Measurements from ENCODE around the gene RAB5A. TPM values are rescaled to one million over a fixed set of nuclear protein-coding genes. Genes with fewer than 3 reads are reported as not detected.

Gene RAB5A
- total and polyA plus RNA-seq, 10 of the 15 experiments (the other 5 are each of a cell fraction or from before 2014, with no cell fraction given) = 15.8 to 44.3 (median 29.1) TPM

DNA sequence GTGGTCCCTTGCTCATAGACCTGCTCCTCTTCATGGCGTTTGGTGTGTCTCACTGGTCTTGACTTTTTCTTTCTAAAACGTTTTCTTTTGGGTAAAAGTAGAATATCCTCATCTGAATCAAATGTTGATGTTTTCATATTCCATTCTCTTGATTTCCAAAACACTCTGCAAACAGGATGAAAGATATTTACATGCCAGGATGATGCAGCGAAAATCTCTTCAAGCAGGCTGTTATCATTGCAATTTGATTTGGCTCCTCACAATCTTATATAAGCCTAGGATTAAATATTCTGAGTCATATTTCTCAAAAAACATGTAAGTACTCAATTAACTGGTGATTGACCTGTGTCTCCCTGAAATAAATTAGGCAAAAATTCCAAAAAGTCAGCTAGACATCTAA is 55.0 kb downstream of the RAB5A start:
- no peaks in the 10 kb centered on the region for H3K4me1 ChIP-seq (ENCODE audit: control insufficient read depth, insufficient read depth, low read length)
- DNase-seq (ENCODE audit: low read depth, low spot score) (no peak), FAIRE-seq (no peak), ATAC-seq (no peak)
- ChIA-PET CTCF (no interaction called here), SMC1A (ENCODE audit: uncharacterized antibody, unreplicated experiment) (interaction anchor here (1.4 kb wide), 1 partner anchor 8 kb away, joined by 3 read pairs; no protein-coding TSS in a partner anchor), RAD21 (ENCODE audit: unreplicated experiment) (no interaction called here), POLR2A (no interaction called here)
- no peak overlapping the region for H3K4me3 ChIP-seq
- H3K27ac ChIP-seq (ENCODE audit: control insufficient read depth, insufficient read depth) = no peak overlapping the region
- no peak overlapping the region for H3K9ac ChIP-seq (ENCODE audit: control insufficient read depth, insufficient read depth, low read length)
- H3K9me3 ChIP-seq (replicated peaks; ENCODE audit: control insufficient read depth, insufficient read depth, low read length) = no peaks in the 10 kb centered on the region
- H3K36me3 ChIP-seq (ENCODE audit: control insufficient read depth in 2 of 2, insufficient read depth in 2 of 2, low read length in 1 of 2) = no peaks in the 10 kb centered on the region
- no peaks in the 10 kb centered on the region for H4K20me1 ChIP-seq (ENCODE audit: control insufficient read depth, insufficient read depth)
- no peak for TF ChIP-seq YBX1 (IDR thresholded peaks at IDR 0.05)
- TF ChIP-seq RFX5 (IDR thresholded peaks at IDR 0.05; ENCODE audit: low read depth, low read length) = no peak
- no peak for TF ChIP-seq NFYA (IDR thresholded peaks at IDR 0.05; ENCODE audit: borderline replicate concordance, low read depth, low read length)
- TF ChIP-seq, protein P1, sequence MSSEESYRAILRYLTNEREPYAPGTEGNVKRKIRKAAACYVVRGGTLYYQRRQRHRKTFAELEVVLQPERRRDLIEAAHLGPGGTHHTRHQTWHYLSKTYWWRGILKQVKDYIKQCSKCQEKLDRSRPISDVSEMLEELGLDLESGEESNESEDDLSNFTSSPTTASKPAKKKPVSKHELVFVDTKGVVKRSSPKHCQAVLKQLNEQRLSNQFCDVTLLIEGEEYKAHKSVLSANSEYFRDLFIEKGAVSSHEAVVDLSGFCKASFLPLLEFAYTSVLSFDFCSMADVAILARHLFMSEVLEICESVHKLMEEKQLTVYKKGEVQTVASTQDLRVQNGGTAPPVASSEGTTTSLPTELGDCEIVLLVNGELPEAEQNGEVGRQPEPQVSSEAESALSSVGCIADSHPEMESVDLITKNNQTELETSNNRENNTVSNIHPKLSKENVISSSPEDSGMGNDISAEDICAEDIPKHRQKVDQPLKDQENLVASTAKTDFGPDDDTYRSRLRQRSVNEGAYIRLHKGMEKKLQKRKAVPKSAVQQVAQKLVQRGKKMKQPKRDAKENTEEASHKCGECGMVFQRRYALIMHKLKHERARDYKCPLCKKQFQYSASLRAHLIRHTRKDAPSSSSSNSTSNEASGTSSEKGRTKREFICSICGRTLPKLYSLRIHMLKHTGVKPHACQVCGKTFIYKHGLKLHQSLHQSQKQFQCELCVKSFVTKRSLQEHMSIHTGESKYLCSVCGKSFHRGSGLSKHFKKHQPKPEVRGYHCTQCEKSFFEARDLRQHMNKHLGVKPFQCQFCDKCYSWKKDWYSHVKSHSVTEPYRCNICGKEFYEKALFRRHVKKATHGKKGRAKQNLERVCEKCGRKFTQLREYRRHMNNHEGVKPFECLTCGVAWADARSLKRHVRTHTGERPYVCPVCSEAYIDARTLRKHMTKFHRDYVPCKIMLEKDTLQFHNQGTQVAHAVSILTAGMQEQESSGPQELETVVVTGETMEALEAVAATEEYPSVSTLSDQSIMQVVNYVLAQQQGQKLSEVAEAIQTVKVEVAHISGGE (CRISPR knock-in tag; IDR thresholded peaks at IDR 0.05) = no peak
- TF ChIP-seq CBX3 (IDR thresholded peaks at IDR 0.05; ENCODE audit: borderline replicate concordance, low read depth) = no peak
- no peak for TF ChIP-seq SRF (IDR thresholded peaks at IDR 0.05; ENCODE audit: low read depth in 2 of 2, low read length in 2 of 2)
- TF ChIP-seq ZNF622 (IDR thresholded peaks at IDR 0.05) = no peak
- TF ChIP-seq, protein P2, sequence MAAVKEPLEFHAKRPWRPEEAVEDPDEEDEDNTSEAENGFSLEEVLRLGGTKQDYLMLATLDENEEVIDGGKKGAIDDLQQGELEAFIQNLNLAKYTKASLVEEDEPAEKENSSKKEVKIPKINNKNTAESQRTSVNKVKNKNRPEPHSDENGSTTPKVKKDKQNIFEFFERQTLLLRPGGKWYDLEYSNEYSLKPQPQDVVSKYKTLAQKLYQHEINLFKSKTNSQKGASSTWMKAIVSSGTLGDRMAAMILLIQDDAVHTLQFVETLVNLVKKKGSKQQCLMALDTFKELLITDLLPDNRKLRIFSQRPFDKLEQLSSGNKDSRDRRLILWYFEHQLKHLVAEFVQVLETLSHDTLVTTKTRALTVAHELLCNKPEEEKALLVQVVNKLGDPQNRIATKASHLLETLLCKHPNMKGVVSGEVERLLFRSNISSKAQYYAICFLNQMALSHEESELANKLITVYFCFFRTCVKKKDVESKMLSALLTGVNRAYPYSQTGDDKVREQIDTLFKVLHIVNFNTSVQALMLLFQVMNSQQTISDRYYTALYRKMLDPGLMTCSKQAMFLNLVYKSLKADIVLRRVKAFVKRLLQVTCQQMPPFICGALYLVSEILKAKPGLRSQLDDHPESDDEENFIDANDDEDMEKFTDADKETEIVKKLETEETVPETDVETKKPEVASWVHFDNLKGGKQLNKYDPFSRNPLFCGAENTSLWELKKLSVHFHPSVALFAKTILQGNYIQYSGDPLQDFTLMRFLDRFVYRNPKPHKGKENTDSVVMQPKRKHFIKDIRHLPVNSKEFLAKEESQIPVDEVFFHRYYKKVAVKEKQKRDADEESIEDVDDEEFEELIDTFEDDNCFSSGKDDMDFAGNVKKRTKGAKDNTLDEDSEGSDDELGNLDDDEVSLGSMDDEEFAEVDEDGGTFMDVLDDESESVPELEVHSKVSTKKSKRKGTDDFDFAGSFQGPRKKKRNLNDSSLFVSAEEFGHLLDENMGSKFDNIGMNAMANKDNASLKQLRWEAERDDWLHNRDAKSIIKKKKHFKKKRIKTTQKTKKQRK (IDR thresholded peaks at IDR 0.05; ENCODE audit: low read depth, low read length) = no peak
- TF ChIP-seq ZSCAN29 (IDR thresholded peaks at IDR 0.05) = no peak
- TF ChIP-seq IKZF1 (conservative IDR thresholded peaks at IDR 0.05) = no peak
- TF ChIP-seq, protein P3, sequence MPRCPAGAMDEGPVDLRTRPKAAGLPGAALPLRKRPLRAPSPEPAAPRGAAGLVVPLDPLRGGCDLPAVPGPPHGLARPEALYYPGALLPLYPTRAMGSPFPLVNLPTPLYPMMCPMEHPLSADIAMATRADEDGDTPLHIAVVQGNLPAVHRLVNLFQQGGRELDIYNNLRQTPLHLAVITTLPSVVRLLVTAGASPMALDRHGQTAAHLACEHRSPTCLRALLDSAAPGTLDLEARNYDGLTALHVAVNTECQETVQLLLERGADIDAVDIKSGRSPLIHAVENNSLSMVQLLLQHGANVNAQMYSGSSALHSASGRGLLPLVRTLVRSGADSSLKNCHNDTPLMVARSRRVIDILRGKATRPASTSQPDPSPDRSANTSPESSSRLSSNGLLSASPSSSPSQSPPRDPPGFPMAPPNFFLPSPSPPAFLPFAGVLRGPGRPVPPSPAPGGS (IDR thresholded peaks at IDR 0.05; ENCODE audit: borderline replicate concordance, insufficient read depth, low read depth, low read length, poor library complexity, severe bottlenecking) = no peak
- no peak for TF ChIP-seq ZNF24 (IDR thresholded peaks at IDR 0.05)
- no peak for TF ChIP-seq POU2F2 (IDR thresholded peaks at IDR 0.05; ENCODE audit: borderline replicate concordance, low read depth, low read length)
- in situ Hi-C loops (cut with MboI) (no loop called here), intact Hi-C loops (cut with micrococcal nuclease; ENCODE audit: unreplicated experiment) (no loop called here)
- H3K79me2 ChIP-seq (ENCODE audit: control insufficient read depth, insufficient read depth, low read length) = no peaks in the 10 kb centered on the region
- no peak overlapping the region for H3K4me2 ChIP-seq (ENCODE audit: control insufficient read depth, insufficient read depth)
- H2AFZ ChIP-seq (ENCODE audit: control insufficient read depth, low read depth, low read length) = no peak overlapping the region
- no TSS peak for BruUV-seq (replicated peaks)
- 39% methylated on average over 3 of the region's 3 CpGs for WGBS (ENCODE audit: insufficient coverage, insufficient replicate concordance, low lambda C conversion rate, missing lambda C conversion rate)
- H3K27me3 ChIP-seq (replicated peaks in 1 of 2; ENCODE audit: control insufficient read depth in 2 of 2, insufficient read depth in 2 of 2, low read length in 1 of 2) = no peaks in the 10 kb centered on the region
